GM23248 (cell line): ENCODE measurements around the gene LAMA3.

ENCODE experiments used
- EZH2 ChIP-seq: fragments of 200-600 bp; sonication (generic); IDR thresholded peaks from 2 replicates; pipeline ENCODE4 v1.6.1; 2018; ENCODE audit warnings: antibody characterized with exemption, mild to moderate bottlenecking; ENCODE audit not compliant: insufficient read depth, poor library complexity, severe bottlenecking
- EZH2phosphoT487 ChIP-seq: fragments of 200-600 bp; sonication (generic); IDR thresholded peaks from 2 replicates; pipeline ENCODE4 v1.6.1; 2018; ENCODE audit warnings: antibody characterized with exemption, moderate library complexity, mild to moderate bottlenecking, low read depth; ENCODE audit not compliant: insufficient read depth

- TF ChIP-seq EZH2 (no peak), EZH2phosphoT487 (no peak)
Measured at GRCh38 chr18:23824669-23825068, 135.4 kb downstream of the LAMA3 start.
